GM21367 (cell line): ENCODE results near the gene VN1R4.
"Not testable (repeated sequence)": the region's sequence is repeated elsewhere in the genome, so short reads cannot be mapped to it uniquely, and the experiment has no call there.

ENCODE experiments used
- ATAC-seq: cut with Tn5 transposase; IDR thresholded peaks from one replicate; pipeline ENCODE4 v1.9.1; 2021; ENCODE audit not compliant: unreplicated experiment

Gene VN1R4

GRCh38 chr19:53267623-53268022, at the start of gene VN1R4:
Gene VN1R4, minus strand, starts transcription at chr19:53267723. Its CDS starts 58 bp downstream, at chr19:53267665.
- not testable (repeated sequence) for ATAC-seq

GRCh38 chr19:53311897-53312296, 44.4 kb upstream of the VN1R4 start:
- no peak for ATAC-seq

GRCh38 chr19:53311044-53311443, 43.5 kb upstream of the VN1R4 start:
- ATAC-seq = no peak

GRCh38 chr19:53308339-53308811, 40.9 kb upstream of the VN1R4 start:
- ATAC-seq = no peak

- not testable (repeated sequence) for ATAC-seq
These were observed 33.8 kb upstream of the VN1R4 start for GRCh38 chr19:53301341-53301740.

- no peak for ATAC-seq
These were observed 27.4 kb upstream of the VN1R4 start for GRCh38 chr19:53294786-53295441.

GRCh38 chr19:53290758-53291549, 23.4 kb upstream of the VN1R4 start:
- no peak for ATAC-seq

- no peak for ATAC-seq
These were observed 17.6 kb upstream of the VN1R4 start for GRCh38 chr19:53285087-53285486.

- not testable (repeated sequence) for ATAC-seq
These were observed 14.4 kb upstream of the VN1R4 start for GRCh38 chr19:53281947-53282346.

GRCh38 chr19:53275480-53275879, 8.0 kb upstream of the VN1R4 start:
- ATAC-seq = no peak

- ATAC-seq = no peak
These were observed 4.5 kb upstream of the VN1R4 start for GRCh38 chr19:53272044-53272443.

GRCh38 chr19:53269861-53270260, 2.3 kb upstream of the VN1R4 start:
- ATAC-seq = not testable (repeated sequence)

GRCh38 chr19:53257715-53258342, 9.7 kb downstream of the VN1R4 start, which contains the start of gene VN1R2:
Gene VN1R2, plus strand, starts transcription at chr19:53258292. Its CDS starts 84 bp downstream, at chr19:53258376.
- ATAC-seq = not testable (repeated sequence)

GRCh38 chr19:53254411-53255341, 12.8 kb downstream of the VN1R4 start, which contains the start of gene ZNF677:
Gene ZNF677, minus strand, starts transcription at chr19:53254873. Its CDS starts 3,323 bp downstream, at chr19:53251550.
- ATAC-seq = no peak

GRCh38 chr19:53246498-53246897, 21.0 kb downstream of the VN1R4 start:
- no peak for ATAC-seq

- no peak for ATAC-seq
These were observed 30.3 kb downstream of the VN1R4 start for GRCh38 chr19:53237114-53237777.

GRCh38 chr19:53224606-53225005, 42.9 kb downstream of the VN1R4 start:
- no peak for ATAC-seq

- ATAC-seq = not testable (repeated sequence)
These were observed 44.8 kb downstream of the VN1R4 start for GRCh38 chr19:53222716-53223115.
